PC-9 (cell line): ENCODE data around the gene FMR1. TPM values are rescaled to one million over a fixed set of nuclear protein-coding genes. Genes with fewer than 3 reads are reported as not detected.

Experiments
- BruUV-seq: library from RNA; stranded (reverse); fragments of 400-500 nt; replicated peaks from 2 replicates; lab custom pipeline; 2021; lab: Mats Ljungman, UMichigan
- CTCF ChIA-PET: fragments of 300-600 bp; sonication (Branson Sonifier 250); formaldehyde crosslinking; loops from one replicate; lab custom pipeline; 2022; ENCODE audit warnings: antibody characterized with exemption; lab: Charles Lee
- POLR2A ChIA-PET: fragments of 300-600 bp; sonication (Branson Sonifier 250); formaldehyde crosslinking; loops from one replicate; lab custom pipeline; 2022; ENCODE audit warnings: antibody characterized with exemption; ENCODE audit not compliant: unreplicated experiment; lab: Charles Lee
- DNase-seq, 2 experiments: peaks; one replicate each; pipeline versions ENCODE4 v3.0.0 to v3.0.0-alpha.2; 2015 to 2022; ENCODE audit warnings: mixed read lengths in 1 of 2
- H2AFZ ChIP-seq: fragments of 200-600 bp; sonication (generic); 2 replicates; pipeline ENCODE4 v1.8.1; 2017; ENCODE audit warnings: antibody characterized with exemption
- H3F3A ChIP-seq: fragments of 200-600 bp; sonication (generic); 2 replicates; pipeline ENCODE4 v1.8.1; 2017; ENCODE audit warnings: antibody characterized with exemption, mild to moderate bottlenecking, low read depth; ENCODE audit not compliant: insufficient read depth
- H3K27ac ChIP-seq: fragments of 200-600 bp; sonication (generic); 2 replicates; pipeline ENCODE4 v1.6.1; 2016; ENCODE audit warnings: mixed run types
- H3K27me3 ChIP-seq: fragments of 200-600 bp; sonication (generic); 2 replicates; pipeline ENCODE4 v1.6.1; 2016; ENCODE audit warnings: low read depth, mixed run types; ENCODE audit not compliant: insufficient read depth
- H3K36me3 ChIP-seq: fragments of 200-600 bp; sonication (generic); 2 replicates; pipeline ENCODE4 v1.6.1; 2016; ENCODE audit warnings: low read depth, mixed run types
- H3K4me1 ChIP-seq: fragments of 200-600 bp; sonication (generic); replicated peaks from 2 replicates; pipeline ENCODE4 v1.6.1; 2016; ENCODE audit warnings: mixed run types; ENCODE audit not compliant: insufficient read depth
- H3K4me2 ChIP-seq: fragments of 200-600 bp; sonication (generic); 2 replicates; pipeline ENCODE4 v1.6.1; 2017; ENCODE audit warnings: mixed run types
- H3K4me3 ChIP-seq: fragments of 200-600 bp; sonication (generic); 2 replicates; pipeline ENCODE4 v1.6.1; 2016; ENCODE audit warnings: mixed run types
- H3K79me2 ChIP-seq: fragments of 200-600 bp; sonication (generic); 2 replicates; pipeline ENCODE4 v1.6.1; 2017; ENCODE audit warnings: low read depth, mixed run types
- H3K9me2 ChIP-seq: fragments of 200-600 bp; sonication (generic); 2 replicates; pipeline ENCODE4 v1.8.1; 2017; ENCODE audit warnings: mild to moderate bottlenecking; ENCODE audit not compliant: insufficient read depth
- H3K9me3 ChIP-seq: fragments of 200-600 bp; sonication (generic); 2 replicates; pipeline ENCODE4 v1.8.1; 2016; ENCODE audit warnings: low read depth; ENCODE audit not compliant: insufficient read depth
- H4K20me1 ChIP-seq: fragments of 200-600 bp; sonication (generic); 2 replicates; pipeline ENCODE4 v1.8.1; 2017; ENCODE audit not compliant: insufficient read depth
- CTCF ChIP-seq: fragments of 200-600 bp; sonication (generic); conservative IDR thresholded peaks from 2 replicates; pipeline ENCODE4 v1.6.1; 2017; ENCODE audit warnings: mixed run types, antibody characterized with exemption, mild to moderate bottlenecking, moderate library complexity
- EZH2 ChIP-seq: fragments of 200-600 bp; sonication (generic); IDR thresholded peaks from 2 replicates; pipeline ENCODE4 v1.8.0; 2017; ENCODE audit warnings: antibody characterized with exemption, low read depth
- intact Hi-C: fragments of 100-400 bp; cut with micrococcal nuclease; formaldehyde crosslinking; loops from one replicate; pipeline ENCODE4 v1.10.0; 2022; ENCODE audit not compliant: unreplicated experiment
- total RNA-seq: library from RNA; stranded (reverse); gene quantifications from 2 replicates; pipeline ENCODE4 v1.2.3, GENCODE V29; 2021

Gene FMR1
- total RNA-seq, 1 experiment from 2014 or later = 99.9 TPM

- Histone ChIP-seq H3K36me3 (no peaks in the 10 kb centered on the region), H3K4me1 (no peaks in the 10 kb centered on the region; the same call in 1 of the 2 replicates), H3F3A (no peaks in the 10 kb centered on the region), H3K27ac (no peak overlapping the region), H3K27me3 (no peaks in the 10 kb centered on the region), H3K9me3 (no peaks in the 10 kb centered on the region), H4K20me1 (no peaks in the 10 kb centered on the region), H3K4me3 (no peak overlapping the region), H3K79me2 (no peaks in the 10 kb centered on the region), H2AFZ (no peak overlapping the region), H3K9me2 (no peaks in the 10 kb centered on the region), H3K4me2 (no peak overlapping the region)
- no peak for DNase-seq
- no TSS peak for BruUV-seq
- intact Hi-C loops = no loop called here
- POLR2A ChIA-PET = no interaction called here
- no peak for TF ChIP-seq CTCF
- no peak for TF ChIP-seq EZH2
- CTCF ChIA-PET = no interaction called here
Measured at GRCh38 chrX:147890756-147891155, 21.0 kb upstream of the FMR1 start.

GRCh38 chrX:147891896-147892295 is 19.8 kb upstream of the FMR1 start:
- H3K4me3 ChIP-seq = no peak overlapping the region
- no peaks in the 10 kb centered on the region for H3K36me3 ChIP-seq
- CTCF ChIA-PET = no interaction called here
- H4K20me1 ChIP-seq = no peaks in the 10 kb centered on the region
- H3K27ac ChIP-seq = no peak overlapping the region
- POLR2A ChIA-PET = no interaction called here
- BruUV-seq = no TSS peak
- no peaks in the 10 kb centered on the region for H3F3A ChIP-seq
- no peaks in the 10 kb centered on the region for H3K9me3 ChIP-seq
- H3K4me1 ChIP-seq = no peaks in the 10 kb centered on the region; the same call in 1 of the 2 replicates
- no peaks in the 10 kb centered on the region for H3K79me2 ChIP-seq
- H2AFZ ChIP-seq = no peak overlapping the region
- TF ChIP-seq EZH2 (no peak), CTCF (no peak)
- no peaks in the 10 kb centered on the region for H3K27me3 ChIP-seq
- no peak overlapping the region for H3K4me2 ChIP-seq
- no peaks in the 10 kb centered on the region for H3K9me2 ChIP-seq
- intact Hi-C loops = no loop called here
- DNase-seq = no peak

- no peak for DNase-seq
- POLR2A ChIA-PET = no interaction called here
- no peaks in the 10 kb centered on the region for H3K9me2 ChIP-seq
- H3K27ac ChIP-seq = no peak overlapping the region
- no peaks in the 10 kb centered on the region for H3K27me3 ChIP-seq
- intact Hi-C loops = loop anchor here (1.0 kb wide), 1 partner anchor 45 kb away; no protein-coding TSS in a partner anchor
- H3K79me2 ChIP-seq = no peaks in the 10 kb centered on the region
- H3K36me3 ChIP-seq = no peaks in the 10 kb centered on the region
- H3K9me3 ChIP-seq = no peaks in the 10 kb centered on the region
- no peaks in the 10 kb centered on the region; the same call in 1 of the 2 replicates for H3K4me1 ChIP-seq
- no peaks in the 10 kb centered on the region for H4K20me1 ChIP-seq
- H3F3A ChIP-seq = no peaks in the 10 kb centered on the region
- no peak overlapping the region for H3K4me3 ChIP-seq
- no peak overlapping the region for H2AFZ ChIP-seq
- TF ChIP-seq CTCF = no peak
- no peak for TF ChIP-seq EZH2
- CTCF ChIA-PET = no interaction called here
- BruUV-seq = no TSS peak
- H3K4me2 ChIP-seq = no peak overlapping the region
Measured at GRCh38 chrX:147893741-147894140, 18.0 kb upstream of the FMR1 start.
